ENCODE results near the gene IGF2BP1.

The IGF2BP1 gene

GRCh38 chr17:48995974-48996721, 1.0 kb upstream of the IGF2BP1 start:
- Histone ChIP-seq H3K9ac (ENCODE audit: low read depth, low read length, poor library complexity) (peak overlapping the region; percentile 99), H3K4me1 (ENCODE audit: control insufficient read depth in 2 of 2, insufficient read depth in 1 of 2, low read depth in 1 of 2, low read length in 2 of 2) (peaks cover 2 to 20% of the 10 kb centered on the region in 2 donors), H4K8ac (ENCODE audit: low read depth, low read length) (peak overlapping the region; percentile 29), H3K36me3 (replicated peaks in 1 of 2; ENCODE audit: control insufficient read depth in 2 of 2, insufficient read depth in 2 of 2, low read length in 2 of 2) (peaks cover 0 to 14% of the 10 kb centered on the region in 2 donors), H3K79me1 (ENCODE audit: low read depth, low read length) (no peaks in the 10 kb centered on the region), H3K14ac (ENCODE audit: low read length) (peak overlapping the region; percentile 100), H2AFZ (ENCODE audit: low read length) (peak overlapping the region; percentile 85), H3K27ac (replicated peaks; ENCODE audit: low read length) (peak overlapping the region; percentile 100), H4K91ac (ENCODE audit: low read depth, low read length, poor library complexity) (peak overlapping the region; percentile 56), H3K23ac (ENCODE audit: low read depth, low read length, poor library complexity) (peak overlapping the region; percentile 100), H3K4ac (ENCODE audit: low read length) (peak overlapping the region; percentile 94), H2BK15ac (ENCODE audit: low read length) (peak overlapping the region; percentile 90), H3K4me2 (ENCODE audit: insufficient read depth, low read length, poor library complexity, severe bottlenecking) (peak overlapping the region; percentile 76), H3K27me3 (ENCODE audit: control insufficient read depth in 3 of 3, insufficient read depth in 3 of 3, low read depth in 1 of 3, low read length in 3 of 3) (no peaks in the 10 kb centered on the region), H2AK5ac (ENCODE audit: low read depth, low read length) (peak overlapping the region; percentile 100), H2BK120ac (ENCODE audit: low read depth, low read length) (peak overlapping the region; percentile 93), H3K4me3 (ENCODE audit: low read length in 2 of 2) (peak overlapping the region; percentile 98 to 99), H2BK5ac (ENCODE audit: low read length) (peak overlapping the region; percentile 100), H3K9me3 (replicated peaks in 1 of 2; ENCODE audit: control insufficient read depth in 2 of 2, insufficient read depth in 1 of 2, low read depth in 1 of 2, low read length in 2 of 2) (no peaks in the 10 kb centered on the region), H3K18ac (ENCODE audit: low read length) (peak overlapping the region; percentile 99), H2BK12ac (ENCODE audit: low read length) (no peak overlapping the region)
- peak; percentile 93 for DNase-seq (ENCODE audit: low spot score)
- no CpG with 5 or more reads among the region's 66 CpGs for WGBS, 2 donors (ENCODE audit: extremely low coverage in 2 of 2, insufficient read length in 2 of 2, insufficient replicate concordance in 1 of 2)

- H3K14ac ChIP-seq (ENCODE audit: low read length) = no peak overlapping the region
- WGBS, 2 donors (ENCODE audit: extremely low coverage in 2 of 2, insufficient read length in 2 of 2, insufficient replicate concordance in 1 of 2) = no CpG with 5 or more reads among the region's 23 CpGs
- H4K91ac ChIP-seq (ENCODE audit: low read depth, low read length, poor library complexity) = no peak overlapping the region
- peak overlapping the region; percentile 83 for H2BK5ac ChIP-seq (ENCODE audit: low read length)
- H3K4me3 ChIP-seq (ENCODE audit: low read length in 2 of 2) = peak overlapping the region; percentile 90 to 98
- H3K9me3 ChIP-seq (replicated peaks in 1 of 2; ENCODE audit: control insufficient read depth in 2 of 2, insufficient read depth in 1 of 2, low read depth in 1 of 2, low read length in 2 of 2) = no peaks in the 10 kb centered on the region
- H2BK15ac ChIP-seq (ENCODE audit: low read length) = peak overlapping the region; percentile 53
- H2BK12ac ChIP-seq (ENCODE audit: low read length) = no peak overlapping the region
- no peaks in the 10 kb centered on the region for H3K27me3 ChIP-seq (ENCODE audit: control insufficient read depth in 3 of 3, insufficient read depth in 3 of 3, low read depth in 1 of 3, low read length in 3 of 3)
- no peaks in the 10 kb centered on the region for H3K79me1 ChIP-seq (ENCODE audit: low read depth, low read length)
- peaks cover 0 to 19% of the 10 kb centered on the region in 2 donors for H3K36me3 ChIP-seq (replicated peaks in 1 of 2; ENCODE audit: control insufficient read depth in 2 of 2, insufficient read depth in 2 of 2, low read length in 2 of 2)
- peaks cover 2 to 15% of the 10 kb centered on the region in 2 donors for H3K4me1 ChIP-seq (ENCODE audit: control insufficient read depth in 2 of 2, insufficient read depth in 1 of 2, low read depth in 1 of 2, low read length in 2 of 2)
- H4K8ac ChIP-seq (ENCODE audit: low read depth, low read length) = no peak overlapping the region
- H2AK5ac ChIP-seq (ENCODE audit: low read depth, low read length) = peak overlapping the region; percentile 85
- peak overlapping the region; percentile 85 for H2AFZ ChIP-seq (ENCODE audit: low read length)
- H2BK120ac ChIP-seq (ENCODE audit: low read depth, low read length) = peak overlapping the region; percentile 93
- H3K18ac ChIP-seq (ENCODE audit: low read length) = peak overlapping the region; percentile 95
- H3K9ac ChIP-seq (ENCODE audit: low read depth, low read length, poor library complexity) = peak overlapping the region; percentile 85
- peak overlapping the region; percentile 100 for H3K27ac ChIP-seq (replicated peaks; ENCODE audit: low read length)
- H3K4ac ChIP-seq (ENCODE audit: low read length) = no peak overlapping the region
- H3K4me2 ChIP-seq (ENCODE audit: insufficient read depth, low read length, poor library complexity, severe bottlenecking) = peak overlapping the region; percentile 76
- DNase-seq (ENCODE audit: low spot score) = no peak
- H3K23ac ChIP-seq (ENCODE audit: low read depth, low read length, poor library complexity) = no peak overlapping the region
Observed at GRCh38 chr17:48996722-48997102, 473 bp upstream of the IGF2BP1 start.

GRCh38 chr17:48997827-48998586, 822 bp downstream of the IGF2BP1 start:
- peak overlapping the region; percentile 94 for H3K14ac ChIP-seq (ENCODE audit: low read length)
- no peak overlapping the region for H2BK12ac ChIP-seq (ENCODE audit: low read length)
- H3K36me3 ChIP-seq (replicated peaks in 1 of 2; ENCODE audit: control insufficient read depth in 2 of 2, insufficient read depth in 2 of 2, low read length in 2 of 2) = peaks cover 0 to 32% of the 10 kb centered on the region in 2 donors
- peak overlapping the region; percentile 23 for H3K4me2 ChIP-seq (ENCODE audit: insufficient read depth, low read length, poor library complexity, severe bottlenecking)
- peak overlapping the region; percentile 93 for H2AK5ac ChIP-seq (ENCODE audit: low read depth, low read length)
- peak overlapping the region; percentile 100 for H2BK5ac ChIP-seq (ENCODE audit: low read length)
- peak overlapping the region; percentile 97 to 98 for H3K4me3 ChIP-seq (ENCODE audit: low read length in 2 of 2)
- no peaks in the 10 kb centered on the region for H3K79me1 ChIP-seq (ENCODE audit: low read depth, low read length)
- H2BK15ac ChIP-seq (ENCODE audit: low read length) = peak overlapping the region; percentile 71
- no peak overlapping the region for H2AFZ ChIP-seq (ENCODE audit: low read length)
- H3K23ac ChIP-seq (ENCODE audit: low read depth, low read length, poor library complexity) = peak overlapping the region; percentile 99
- peak overlapping the region; percentile 100 for H3K27ac ChIP-seq (replicated peaks; ENCODE audit: low read length)
- no peaks in the 10 kb centered on the region for H3K27me3 ChIP-seq (ENCODE audit: control insufficient read depth in 3 of 3, insufficient read depth in 3 of 3, low read depth in 1 of 3, low read length in 3 of 3)
- no CpG with 5 or more reads among the region's 63 CpGs for WGBS, 2 donors (ENCODE audit: extremely low coverage in 2 of 2, insufficient read length in 2 of 2, insufficient replicate concordance in 1 of 2)
- no peak for DNase-seq (ENCODE audit: low spot score)
- H2BK120ac ChIP-seq (ENCODE audit: low read depth, low read length) = peak overlapping the region; percentile 98
- no peaks in the 10 kb centered on the region for H3K9me3 ChIP-seq (replicated peaks in 1 of 2; ENCODE audit: control insufficient read depth in 2 of 2, insufficient read depth in 1 of 2, low read depth in 1 of 2, low read length in 2 of 2)
- H3K18ac ChIP-seq (ENCODE audit: low read length) = peak overlapping the region; percentile 95
- peak overlapping the region; percentile 98 for H3K9ac ChIP-seq (ENCODE audit: low read depth, low read length, poor library complexity)
- no peak overlapping the region for H4K8ac ChIP-seq (ENCODE audit: low read depth, low read length)
- peaks cover 2 to 13% of the 10 kb centered on the region in 2 donors for H3K4me1 ChIP-seq (ENCODE audit: control insufficient read depth in 2 of 2, insufficient read depth in 1 of 2, low read depth in 1 of 2, low read length in 2 of 2)
- no peak overlapping the region for H4K91ac ChIP-seq (ENCODE audit: low read depth, low read length, poor library complexity)
- H3K4ac ChIP-seq (ENCODE audit: low read length) = peak overlapping the region; percentile 95
